Measurements from ENCODE around the gene PRDM16.

GRCh38 chr1:3267550-3268270 is 198.7 kb downstream of the PRDM16 start:
- no peak for TF ChIP-seq ATF3 (IDR thresholded peaks at IDR 0.05)
- TF ChIP-seq ZBTB33 (IDR thresholded peaks at IDR 0.05; ENCODE audit: extremely low read depth, insufficient replicate concordance, low read length) = no peak
- TF ChIP-seq POLR2A (IDR thresholded peaks at IDR 0.05; ENCODE audit: borderline replicate concordance, extremely low read depth, insufficient read depth, insufficient read length) = no peak
- TF ChIP-seq EZH2phosphoT487 (IDR thresholded peaks at IDR 0.05; ENCODE audit: borderline replicate concordance) = no peak
- TF ChIP-seq CTCF (IDR thresholded peaks at IDR 0.05 in 2 of 3, conservative IDR thresholded peaks at IDR 0.05 in 1 of 3; ENCODE audit: borderline replicate concordance in 1 of 3, insufficient read depth in 1 of 3, low read depth in 2 of 3, low read length in 2 of 3) = no peak
